GM10248 (cell line): ENCODE data around the gene VSTM2L.

ENCODE experiments used
- CTCF ChIA-PET: fragments of 300-600 bp; sonication (Branson Sonifier 250); formaldehyde crosslinking; extraction: SDS; loops from one replicate; lab custom pipeline; 2021; ENCODE audit warnings: antibody characterized with exemption; lab: Yijun Ruan, JAX
- POLR2A ChIA-PET: fragments of 350-650 bp; sonication (Branson Sonifier 250); formaldehyde crosslinking; extraction: SDS; loops from one replicate; lab custom pipeline; 2020; ENCODE audit warnings: antibody characterized with exemption; lab: Yijun Ruan, JAX
- DNase-seq: peaks from one replicate; pipeline ENCODE4 v3.0.0; 2012; ENCODE audit errors: extremely low spot score
- TF ChIP-seq, protein P1 (sequence below): IDR thresholded peaks from 2 replicates; pipeline ENCODE4 v1.5.1; 2012; ENCODE audit warnings: mild to moderate bottlenecking, low read depth; ENCODE audit errors: extremely low read depth, missing control alignments, control extremely low read depth

Gene VSTM2L

DNA sequence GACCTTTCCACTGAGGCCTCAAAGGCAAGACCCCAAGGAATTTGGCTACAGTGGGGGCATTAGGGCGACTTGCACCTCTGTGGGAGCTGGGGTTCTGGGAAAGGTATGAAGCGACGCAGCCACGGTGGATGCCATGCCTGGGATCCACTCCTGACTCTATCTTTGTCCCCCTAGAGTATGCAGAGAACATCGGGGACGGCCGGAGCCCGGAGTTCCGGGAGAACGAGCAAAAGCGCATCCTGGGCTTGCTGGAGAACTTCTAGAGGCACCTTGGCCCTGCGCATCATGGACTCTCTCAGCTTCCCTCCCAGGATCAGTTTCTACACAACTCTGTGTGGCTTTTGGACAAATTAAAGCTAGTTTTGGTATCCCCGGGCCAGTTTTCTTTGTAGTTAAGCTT lies 31.2 kb upstream of the VSTM2L start:
- POLR2A ChIA-PET, result no interaction called here
- TF ChIP-seq, protein P1, sequence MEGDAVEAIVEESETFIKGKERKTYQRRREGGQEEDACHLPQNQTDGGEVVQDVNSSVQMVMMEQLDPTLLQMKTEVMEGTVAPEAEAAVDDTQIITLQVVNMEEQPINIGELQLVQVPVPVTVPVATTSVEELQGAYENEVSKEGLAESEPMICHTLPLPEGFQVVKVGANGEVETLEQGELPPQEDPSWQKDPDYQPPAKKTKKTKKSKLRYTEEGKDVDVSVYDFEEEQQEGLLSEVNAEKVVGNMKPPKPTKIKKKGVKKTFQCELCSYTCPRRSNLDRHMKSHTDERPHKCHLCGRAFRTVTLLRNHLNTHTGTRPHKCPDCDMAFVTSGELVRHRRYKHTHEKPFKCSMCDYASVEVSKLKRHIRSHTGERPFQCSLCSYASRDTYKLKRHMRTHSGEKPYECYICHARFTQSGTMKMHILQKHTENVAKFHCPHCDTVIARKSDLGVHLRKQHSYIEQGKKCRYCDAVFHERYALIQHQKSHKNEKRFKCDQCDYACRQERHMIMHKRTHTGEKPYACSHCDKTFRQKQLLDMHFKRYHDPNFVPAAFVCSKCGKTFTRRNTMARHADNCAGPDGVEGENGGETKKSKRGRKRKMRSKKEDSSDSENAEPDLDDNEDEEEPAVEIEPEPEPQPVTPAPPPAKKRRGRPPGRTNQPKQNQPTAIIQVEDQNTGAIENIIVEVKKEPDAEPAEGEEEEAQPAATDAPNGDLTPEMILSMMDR, result no peak
- CTCF ChIA-PET, result no interaction called here
- no peak for DNase-seq

DNA sequence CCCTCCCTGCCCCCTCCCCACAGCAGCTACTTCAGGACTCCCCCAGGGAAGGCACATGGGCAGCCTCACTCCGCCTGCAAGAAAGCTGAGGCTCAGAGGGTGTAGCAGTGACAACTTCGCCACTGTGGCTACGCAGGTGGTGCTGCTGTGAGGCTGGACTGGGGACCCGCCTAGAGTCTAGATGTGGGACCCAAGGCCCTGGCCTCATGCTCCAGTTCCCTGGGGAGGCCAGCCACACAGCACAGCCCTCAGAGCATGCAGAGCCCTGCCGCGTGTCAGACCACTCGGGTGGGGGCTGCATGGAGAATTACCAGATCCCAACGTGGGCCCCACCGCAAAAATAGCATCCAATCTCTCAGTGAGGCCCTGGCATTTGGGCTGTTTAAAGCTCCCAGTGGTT lies 30.8 kb upstream of the VSTM2L start:
- ChIA-PET POLR2A (no interaction called here), CTCF (interaction anchor here (1.4 kb wide), 1 partner anchor 201 kb away, joined by 4 read pairs; no protein-coding TSS in a partner anchor)
- TF ChIP-seq, protein P1, result no peak
- no peak for DNase-seq

DNA sequence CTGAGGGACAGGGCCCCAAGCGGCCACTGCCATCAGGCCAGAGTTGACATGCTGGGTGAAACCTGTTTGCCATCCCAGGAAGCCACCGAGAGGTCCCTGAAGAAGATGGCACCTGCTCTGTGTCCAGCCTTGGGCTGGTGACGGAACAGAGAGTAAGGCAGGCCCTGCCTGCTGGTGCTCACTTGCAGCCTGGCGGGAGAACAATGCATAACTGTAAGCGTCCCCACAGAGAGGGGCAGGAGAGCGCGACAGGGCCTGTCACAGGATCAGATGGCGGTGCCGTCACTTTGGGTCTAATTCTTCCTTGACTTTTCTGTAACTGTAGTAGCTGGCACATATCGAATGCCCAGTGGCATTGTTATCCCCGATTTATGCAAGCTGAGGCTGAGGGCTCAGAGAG lies 29.0 kb upstream of the VSTM2L start:
- DNase-seq, result no peak
- ChIA-PET CTCF (no interaction called here), POLR2A (no interaction called here)
- TF ChIP-seq, protein P1, result no peak

DNA sequence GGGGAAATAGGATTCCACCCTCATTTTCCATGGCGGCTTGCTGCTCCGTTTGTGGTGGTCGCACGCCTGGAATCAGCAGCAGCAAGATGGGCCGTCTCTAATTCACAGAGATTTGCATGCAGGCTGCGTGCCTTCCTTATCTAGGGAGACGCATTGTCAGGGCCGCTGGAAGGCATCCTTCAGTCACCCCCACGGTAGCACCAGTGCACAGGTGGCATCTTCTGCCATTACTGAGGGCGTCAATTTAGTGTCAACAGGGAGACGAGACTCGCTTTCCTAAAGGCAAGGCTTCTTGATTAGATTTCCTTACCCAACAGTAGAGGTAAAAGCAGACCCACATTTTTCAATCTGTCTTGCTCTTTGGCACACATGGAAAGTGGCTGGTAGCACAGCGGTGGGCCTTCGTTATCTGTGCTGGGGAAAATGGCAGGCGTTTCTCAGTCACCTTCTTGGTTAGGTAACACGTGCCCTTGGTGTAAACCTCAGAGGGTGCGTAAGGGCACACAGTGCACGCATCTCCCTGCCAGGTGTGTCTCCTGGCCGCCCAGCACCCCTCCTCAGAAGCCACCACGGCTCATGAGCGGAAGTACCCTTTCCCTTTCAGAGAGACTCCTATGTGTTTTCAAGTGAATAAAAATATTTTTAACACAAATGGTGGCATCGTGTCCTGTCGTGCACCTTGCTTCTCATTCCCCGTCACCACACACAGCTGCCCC lies 27.3 kb upstream of the VSTM2L start:
- POLR2A ChIA-PET, result no interaction called here
- CTCF ChIA-PET, result no interaction called here
- no peak for DNase-seq
- TF ChIP-seq, protein P1, result no peak

DNA sequence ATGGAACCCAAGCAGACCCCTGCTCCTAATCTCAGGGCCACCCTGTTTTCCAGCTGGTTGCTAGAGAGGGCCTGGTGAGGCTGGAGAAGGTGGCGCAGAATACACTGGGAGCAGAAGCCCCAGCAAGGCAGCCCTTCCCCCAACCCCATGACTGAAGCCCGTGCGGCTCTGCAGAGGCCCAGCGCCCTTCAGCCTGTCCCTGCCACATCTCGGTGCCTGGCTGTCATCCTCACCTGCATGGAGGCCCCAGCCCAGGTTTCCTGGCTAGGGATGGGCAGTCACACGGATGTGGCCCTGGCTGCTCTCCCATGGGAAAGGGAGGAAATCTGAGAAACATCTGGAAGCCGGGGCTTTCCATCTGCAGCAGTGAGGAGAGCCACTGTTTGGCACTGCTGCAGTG lies 26.1 kb upstream of the VSTM2L start:
- DNase-seq, result no peak
- ChIA-PET POLR2A (no interaction called here), CTCF (interaction anchor here (1.0 kb wide), 1 partner anchor 344 kb away, joined by 3 read pairs; no protein-coding TSS in a partner anchor)
- TF ChIP-seq, protein P1, result no peak

DNA sequence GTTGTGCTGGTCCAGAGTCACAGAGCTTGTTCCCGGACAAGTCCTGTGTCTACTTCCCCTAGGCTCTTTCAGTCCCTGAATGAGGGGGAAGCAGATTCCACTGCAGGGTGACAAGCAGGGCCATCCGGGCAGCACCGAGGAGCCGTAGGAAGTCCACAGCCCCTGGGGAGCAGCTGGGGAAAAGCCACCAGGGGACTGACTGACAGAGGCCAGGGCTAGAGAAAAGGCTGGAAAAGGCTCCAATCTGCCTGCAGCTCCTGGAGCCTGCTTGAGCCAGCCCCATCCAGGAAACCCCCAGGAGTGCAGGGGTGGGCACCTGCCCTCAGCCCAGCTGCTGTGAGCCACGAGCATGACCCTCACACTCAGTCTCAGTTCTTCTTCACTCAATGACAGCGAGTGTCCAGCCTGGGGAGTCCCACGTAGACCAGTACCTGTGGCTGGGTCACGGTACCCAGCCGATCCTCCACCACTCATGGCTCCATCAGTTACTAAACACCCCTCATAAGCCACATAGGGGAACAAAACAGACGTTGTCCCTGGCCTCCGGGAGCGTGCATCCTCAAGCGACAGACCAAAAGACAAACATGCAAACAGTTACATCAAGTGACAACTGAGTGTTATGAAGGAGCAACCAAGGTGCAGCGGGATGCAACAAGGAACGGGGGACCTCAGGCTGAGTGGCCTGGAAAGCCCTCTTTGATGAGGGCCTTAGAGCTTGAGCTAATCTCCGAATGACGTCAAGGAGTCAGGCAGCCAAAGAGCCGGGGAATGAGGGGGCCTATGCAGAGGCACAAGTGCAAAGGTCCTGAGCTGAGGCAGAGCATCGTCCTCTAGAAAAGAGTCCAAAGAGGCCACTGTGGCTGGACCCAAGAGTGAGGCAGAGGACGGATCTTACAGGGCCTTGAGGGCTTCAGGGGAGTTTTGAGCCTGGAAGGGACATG lies 24.8 kb upstream of the VSTM2L start:
- CTCF ChIA-PET, result interaction anchor here (1.0 kb wide), 1 partner anchor 343 kb away, joined by 3 read pairs; no protein-coding TSS in a partner anchor
- POLR2A ChIA-PET, result no interaction called here
- TF ChIP-seq, protein P1, result no peak
- DNase-seq, result no peak
